Measurements from ENCODE around the gene ADAMTS17.

Gene ADAMTS17

DNA sequence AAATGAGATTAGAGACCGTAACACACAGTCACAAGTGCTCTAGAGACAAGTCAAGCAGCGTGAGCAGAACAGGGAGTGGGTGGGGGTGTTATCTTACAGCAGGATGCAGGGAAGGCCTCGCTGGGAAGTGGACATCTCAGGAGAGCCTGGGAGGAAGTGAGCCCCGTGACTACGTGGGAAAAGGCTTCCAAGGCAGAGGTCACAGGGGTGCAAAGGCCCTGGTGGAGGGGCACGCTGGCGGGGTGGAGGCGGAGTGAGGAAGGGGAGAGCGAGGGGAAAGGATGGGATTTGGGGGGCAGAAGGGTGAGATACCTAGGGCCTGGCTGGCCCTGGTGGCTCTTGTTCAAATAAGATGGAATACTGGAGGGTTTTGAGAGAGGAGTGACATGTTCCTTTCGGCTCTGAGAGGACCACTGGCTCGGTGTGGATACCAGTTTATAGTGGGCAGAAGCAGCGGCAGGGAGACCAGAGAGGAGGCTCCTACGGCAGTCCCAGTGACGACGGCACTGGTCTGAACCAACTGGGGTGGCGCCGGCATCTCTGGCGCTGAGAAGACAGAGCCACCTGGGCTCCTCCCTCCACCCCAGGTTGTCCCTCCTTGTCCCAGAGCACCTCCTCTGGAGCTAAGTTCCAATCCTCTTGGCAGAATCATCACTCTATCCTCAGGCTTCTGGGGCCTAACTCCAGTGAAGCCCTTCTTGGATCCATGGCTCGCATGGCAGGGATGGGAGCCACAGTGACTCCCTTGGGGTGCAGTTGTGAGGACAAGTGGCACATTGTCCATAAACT lies 342.3 kb downstream of the ADAMTS17 start:
- no peak for DNase-seq (ENCODE audit: low read depth, low spot score)

DNA sequence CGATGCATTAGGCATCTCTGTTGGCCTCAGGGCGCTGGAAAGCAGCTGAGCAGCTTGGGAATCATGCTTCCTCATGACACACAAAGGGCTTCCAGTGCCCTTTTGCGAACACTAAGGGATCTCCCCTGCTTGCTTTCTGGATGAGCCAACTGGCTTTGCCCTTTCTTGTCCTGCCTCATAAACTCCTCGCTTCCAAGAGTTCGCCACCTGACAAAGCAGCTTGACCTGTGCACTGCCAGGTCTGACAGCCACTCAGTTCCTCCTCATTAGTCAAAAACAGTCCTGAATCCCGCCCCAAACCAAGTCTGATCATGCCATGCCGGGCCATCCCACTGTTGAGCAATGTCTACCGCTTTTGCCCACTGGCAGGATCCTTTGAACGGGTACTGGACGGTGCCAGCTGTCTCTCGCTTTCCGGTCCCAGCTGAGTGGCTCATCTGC lies 343.1 kb downstream of the ADAMTS17 start:
- DNase-seq (ENCODE audit: low read depth, low spot score) = peak; percentile 27

DNA sequence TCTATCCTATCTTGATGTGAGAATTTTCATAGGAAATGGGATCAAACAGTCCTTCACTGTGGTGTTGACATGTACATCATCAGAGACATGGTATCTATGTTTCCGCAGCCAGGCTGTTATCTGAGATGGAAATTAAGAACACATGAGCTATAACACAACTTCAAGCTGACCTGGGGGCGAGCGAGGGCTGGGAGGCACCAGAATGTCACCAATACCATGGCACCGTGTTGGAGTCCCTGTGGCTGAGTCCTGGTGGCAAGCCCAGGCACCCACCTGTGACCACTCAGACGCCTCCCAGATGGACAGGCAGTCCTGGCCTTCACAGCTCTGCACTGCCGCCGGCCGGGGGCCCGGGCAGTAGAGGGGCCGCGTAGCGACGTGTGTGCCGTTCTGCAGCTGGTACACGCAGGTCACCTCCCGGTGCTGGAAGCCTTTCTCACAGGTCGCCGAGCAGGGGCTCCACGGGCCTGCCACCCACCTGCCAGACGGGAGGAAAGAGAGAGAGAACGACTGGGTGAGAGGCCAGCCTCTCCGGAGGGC lies 344.6 kb downstream of the ADAMTS17 start:
- DNase-seq (ENCODE audit: low read depth, low spot score) = no peak

DNA sequence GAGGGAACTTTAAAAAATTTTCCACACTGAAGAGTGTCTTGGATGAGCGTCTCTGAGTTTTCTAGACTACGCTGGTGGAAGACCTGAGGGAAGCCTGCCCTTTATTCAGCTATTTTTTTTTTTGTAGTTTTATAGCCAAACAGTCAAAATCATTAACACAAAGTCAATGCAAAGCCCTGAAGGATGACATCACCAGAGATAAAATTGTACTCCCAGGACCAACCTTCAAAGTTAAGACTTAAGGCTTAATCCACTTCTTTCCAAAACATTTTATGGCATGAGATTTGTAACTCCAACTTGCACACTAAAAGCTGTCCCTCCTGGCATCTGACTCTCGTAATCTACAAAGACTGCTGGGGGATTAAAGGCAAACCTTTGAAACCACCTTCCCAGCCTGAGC lies 345.1 kb downstream of the ADAMTS17 start:
- DNase-seq (ENCODE audit: low read depth, low spot score) = no peak

DNA sequence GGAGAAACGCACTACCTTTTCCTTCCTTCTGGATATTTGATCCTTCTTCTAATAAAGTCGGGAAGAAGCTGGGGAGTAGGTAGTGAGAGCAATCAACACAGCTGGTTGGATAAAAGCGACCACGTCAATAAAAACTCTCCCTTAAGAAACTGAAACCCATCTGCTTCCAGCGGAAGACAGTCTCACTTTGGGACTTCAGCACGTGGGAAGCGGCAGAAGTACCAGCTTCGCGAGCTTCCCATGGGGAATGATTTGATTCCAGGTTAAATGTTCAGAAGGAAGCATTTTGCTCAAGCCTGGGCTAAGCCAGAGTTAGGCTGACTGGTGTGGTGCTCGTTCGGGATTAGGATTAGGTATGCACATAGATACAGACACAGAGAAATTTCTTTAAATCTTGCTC lies 346.2 kb downstream of the ADAMTS17 start:
- DNase-seq (ENCODE audit: low read depth, low spot score) = no peak

DNA sequence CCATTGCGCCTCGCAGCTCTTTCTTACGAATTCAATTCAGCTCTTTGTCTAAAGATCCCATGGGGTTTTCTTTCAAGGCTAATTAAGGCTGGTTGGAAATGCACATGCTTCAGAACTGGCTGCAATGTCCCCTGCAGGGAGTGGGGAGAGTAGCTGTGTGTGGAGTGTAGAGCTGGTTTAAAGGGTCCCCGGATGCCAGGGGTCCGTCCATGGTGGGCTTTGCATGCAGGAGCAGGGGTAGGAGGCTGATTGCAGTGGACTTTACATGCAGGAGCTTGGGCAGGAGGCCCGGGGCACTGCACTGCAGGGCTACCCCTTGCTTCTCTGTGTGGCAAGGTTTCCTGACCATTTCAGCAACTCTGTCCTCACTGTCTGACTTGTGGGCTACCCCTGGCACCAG lies 346.9 kb downstream of the ADAMTS17 start:
- no peak for DNase-seq (ENCODE audit: low read depth, low spot score)

DNA sequence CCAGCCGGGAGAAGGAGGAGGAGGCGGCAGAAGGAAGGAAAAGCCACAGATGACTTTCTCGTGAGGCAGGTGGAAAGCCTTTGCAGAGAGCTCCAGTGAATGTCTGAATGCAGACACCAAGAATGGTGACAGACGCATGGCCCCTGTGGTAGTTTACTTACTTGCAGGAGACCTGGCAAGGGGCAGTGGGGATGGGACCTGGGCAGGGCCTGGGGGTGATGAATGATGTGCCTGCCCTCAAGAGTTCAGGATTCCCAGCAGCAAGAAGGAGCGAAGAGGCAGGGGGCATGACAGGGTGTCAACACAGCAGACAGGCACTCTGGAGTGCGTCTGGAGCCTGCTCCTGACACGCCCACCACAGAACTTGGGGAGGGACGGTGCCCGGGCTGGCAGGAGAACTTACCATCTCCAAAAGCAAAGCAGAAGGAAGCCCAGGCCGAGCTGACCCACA lies 348.1 kb downstream of the ADAMTS17 start:
- no peak for DNase-seq (ENCODE audit: low read depth, low spot score)

DNA sequence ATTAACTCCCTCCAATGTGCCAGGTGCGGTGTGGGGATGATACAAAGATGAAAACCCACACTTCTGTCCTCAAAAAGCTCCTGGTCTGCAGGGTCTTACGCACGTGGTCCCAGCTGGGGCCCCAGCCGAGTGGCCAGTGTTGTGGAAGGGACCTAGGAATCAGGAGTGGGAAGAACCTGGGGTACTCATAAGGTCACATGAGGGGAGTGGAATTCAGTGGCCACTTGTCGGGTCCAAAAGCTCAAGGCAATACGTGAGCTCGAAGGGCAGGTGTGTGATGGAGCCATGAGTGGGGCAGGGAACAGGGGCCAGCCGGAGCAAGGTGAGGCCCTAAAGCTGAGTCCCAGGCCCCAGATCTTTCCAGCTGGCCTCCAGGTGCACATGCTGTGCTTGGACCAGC lies 348.5 kb downstream of the ADAMTS17 start:
- no peak for DNase-seq (ENCODE audit: low read depth, low spot score)

DNA sequence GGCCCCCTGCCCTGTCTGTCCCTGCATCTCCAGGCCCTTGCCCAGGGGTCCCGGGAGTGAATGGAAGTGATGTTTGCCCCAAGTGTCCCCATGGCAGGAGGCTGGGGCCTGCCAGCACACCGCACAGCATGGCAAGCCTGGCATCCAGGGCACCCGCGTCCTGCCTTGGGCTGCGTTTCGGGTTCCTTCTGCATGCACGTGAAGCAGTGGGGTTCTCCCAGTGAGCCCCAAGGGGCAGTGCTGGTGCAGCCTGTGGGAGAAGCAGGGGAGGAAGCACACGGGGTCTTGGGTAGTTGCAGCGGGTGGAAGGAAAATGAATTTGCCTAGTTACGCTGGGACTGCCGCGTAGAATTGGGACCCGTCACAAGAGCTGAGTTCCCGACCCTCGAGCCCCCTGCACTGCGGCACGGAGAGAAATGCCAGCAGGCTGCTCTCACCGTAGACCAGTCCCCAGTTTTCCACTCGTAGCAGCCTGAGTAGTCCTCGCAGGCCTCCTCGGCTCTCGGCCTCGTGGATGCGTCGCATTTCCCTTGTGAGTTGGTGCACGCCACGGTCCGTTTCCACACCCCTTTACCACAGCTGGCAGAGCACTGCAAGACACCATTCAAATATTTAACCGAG lies 349.1 kb downstream of the ADAMTS17 start:
- no peak for DNase-seq (ENCODE audit: low read depth, low spot score)

DNA sequence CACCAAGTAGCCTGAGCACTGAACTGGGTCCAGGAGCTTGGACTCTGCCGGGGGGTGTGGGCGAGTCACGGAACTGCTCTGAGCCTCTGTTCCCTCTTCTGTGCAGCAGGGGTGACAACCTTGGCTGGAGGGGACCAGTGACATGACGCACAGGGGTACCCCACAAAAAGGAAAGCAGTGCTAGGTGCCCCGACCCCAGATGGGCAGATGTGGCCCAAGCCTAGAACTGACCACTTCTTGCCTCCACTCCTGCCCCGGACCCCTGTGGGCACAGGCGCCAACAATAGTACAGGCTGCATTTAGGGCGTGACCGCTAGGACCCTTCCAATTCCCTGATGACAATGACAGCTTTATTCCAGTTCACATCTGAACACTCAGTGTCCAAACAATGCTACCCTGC lies 352.7 kb downstream of the ADAMTS17 start:
- no peak for DNase-seq (ENCODE audit: low read depth, low spot score)

DNA sequence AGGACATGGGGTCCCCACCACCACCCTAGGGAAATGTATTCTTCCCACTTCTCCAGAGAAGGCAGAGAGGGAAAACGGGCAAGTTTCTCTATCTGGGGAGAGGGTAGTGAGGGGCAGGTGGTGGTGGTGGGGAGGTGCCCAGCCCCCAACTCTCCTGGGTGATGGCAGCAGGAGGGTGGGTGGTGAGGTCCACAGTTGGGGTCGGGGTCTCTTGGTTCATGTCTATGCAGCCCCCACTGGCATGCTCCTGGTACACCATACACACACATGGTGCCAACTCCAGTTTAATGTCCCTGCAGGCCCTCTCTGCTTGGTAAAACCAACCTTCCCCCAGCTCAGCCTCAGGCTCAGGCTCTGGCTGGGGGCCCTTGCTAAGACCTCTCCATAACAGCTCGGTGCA lies 354.1 kb downstream of the ADAMTS17 start:
- no peak for DNase-seq (ENCODE audit: low read depth, low spot score)

DNA sequence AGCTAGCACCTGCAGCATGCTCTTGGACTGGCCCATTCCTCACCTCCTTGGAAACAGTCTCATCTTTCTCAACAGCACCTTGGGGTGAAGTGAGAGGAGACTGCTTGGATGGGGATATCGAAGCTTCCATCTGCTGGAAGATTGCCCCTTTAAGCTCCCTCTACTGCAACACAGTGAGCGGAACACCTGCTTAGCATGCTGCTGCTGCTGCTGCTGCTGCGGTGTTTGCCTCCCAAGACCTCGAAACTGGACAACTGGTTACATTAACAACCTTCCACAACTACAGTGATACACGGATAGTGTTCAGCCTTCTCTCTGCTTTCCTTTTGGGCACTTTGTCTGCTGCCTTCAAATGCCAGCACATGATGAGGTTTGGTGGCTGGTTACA lies 354.7 kb downstream of the ADAMTS17 start:
- DNase-seq (ENCODE audit: low read depth, low spot score) = no peak

DNA sequence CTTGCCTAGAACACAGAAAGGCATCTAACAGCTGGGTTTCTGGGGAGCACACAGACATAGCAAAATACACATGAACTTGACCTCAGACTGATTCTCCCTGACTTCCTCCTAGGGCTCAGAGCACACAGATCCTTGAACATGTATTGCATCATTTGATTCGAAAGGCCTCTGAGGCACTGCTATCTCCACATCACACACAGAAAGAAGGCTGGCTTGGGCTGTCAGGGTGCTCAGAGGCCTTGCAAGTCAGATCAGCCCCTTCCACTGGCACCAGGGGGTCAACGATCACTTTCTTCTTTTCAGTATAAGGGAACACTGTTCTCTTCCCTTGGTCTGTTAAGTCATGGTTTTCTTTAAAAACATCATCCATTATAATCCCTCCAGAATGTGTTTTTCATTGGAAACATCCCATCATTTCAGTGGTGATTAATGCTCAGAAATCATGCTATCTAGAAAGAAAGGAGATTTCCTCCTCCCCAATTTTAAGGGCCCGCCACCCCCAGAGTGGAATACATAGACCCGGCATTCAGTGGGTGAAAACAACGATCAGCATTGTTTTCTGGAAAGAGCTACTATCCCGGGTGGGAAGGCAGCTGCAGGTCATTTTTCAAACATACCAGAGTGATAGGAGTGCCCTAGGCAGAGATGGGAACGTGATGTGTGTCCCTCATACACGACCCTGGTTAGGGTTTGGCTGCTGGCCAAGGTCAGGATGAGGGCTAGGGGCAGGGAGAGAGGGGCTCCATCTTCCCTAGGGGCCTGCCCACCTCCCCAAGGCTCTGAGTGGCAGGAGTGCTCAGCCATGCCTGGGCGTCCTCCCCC lies 355.3 kb downstream of the ADAMTS17 start:
- DNase-seq (ENCODE audit: low read depth, low spot score) = no peak

DNA sequence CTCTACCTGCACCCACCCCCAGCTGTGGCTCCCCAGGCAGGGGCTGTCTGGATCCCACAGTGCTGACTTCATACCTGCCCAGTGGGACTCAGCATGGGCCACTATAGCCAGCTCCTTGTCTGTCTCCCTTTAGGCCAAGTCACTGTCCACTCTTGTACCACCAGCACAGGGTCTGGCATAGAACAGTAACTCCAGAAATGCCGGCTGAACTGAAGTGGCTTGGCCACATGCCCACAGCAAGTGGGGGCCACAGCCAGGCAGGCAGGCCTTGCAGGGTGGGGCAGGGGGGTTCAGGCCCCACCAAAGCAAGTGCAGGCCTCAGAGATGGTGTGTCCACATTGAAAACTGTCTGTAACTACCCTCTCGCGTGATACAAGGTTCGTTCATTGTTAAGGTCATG lies 355.9 kb downstream of the ADAMTS17 start:
- no peak for DNase-seq (ENCODE audit: low read depth, low spot score)

DNA sequence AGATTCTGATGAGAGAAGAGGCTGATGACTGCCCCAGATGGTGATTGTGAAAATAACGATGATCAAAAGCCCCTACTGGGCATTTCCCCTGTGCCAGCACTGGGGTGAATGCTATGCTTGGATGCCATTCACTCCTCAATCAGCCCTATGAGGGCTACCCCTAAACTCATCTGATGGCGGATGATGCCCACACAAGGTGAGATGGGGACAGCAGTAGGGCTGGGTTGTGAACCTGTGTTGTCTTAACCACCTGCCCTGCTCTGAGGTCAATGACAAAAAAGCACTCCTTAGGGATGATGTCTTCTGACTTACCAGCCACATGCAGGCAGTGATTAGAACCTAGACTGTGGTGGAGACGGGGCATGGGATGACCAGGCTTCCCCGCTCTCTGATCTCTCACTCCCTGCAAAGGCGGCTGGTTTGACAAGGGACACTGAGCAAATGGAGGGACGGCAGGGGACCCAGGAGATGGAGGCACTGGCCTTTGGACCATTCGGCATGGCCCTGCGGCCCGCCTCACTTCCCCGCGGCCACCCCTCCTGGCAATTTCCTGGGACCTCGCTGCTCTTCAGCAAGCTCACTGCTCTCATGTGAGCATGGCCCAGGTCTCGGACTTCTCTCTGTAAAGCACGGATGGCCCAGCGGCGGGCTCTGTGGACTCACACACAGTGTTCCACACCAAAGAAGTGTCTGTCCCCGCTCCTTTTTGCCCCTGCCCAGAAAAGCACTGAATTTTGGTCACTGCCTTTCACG lies 357.1 kb downstream of the ADAMTS17 start:
- no peak for DNase-seq (ENCODE audit: low read depth, low spot score)

DNA sequence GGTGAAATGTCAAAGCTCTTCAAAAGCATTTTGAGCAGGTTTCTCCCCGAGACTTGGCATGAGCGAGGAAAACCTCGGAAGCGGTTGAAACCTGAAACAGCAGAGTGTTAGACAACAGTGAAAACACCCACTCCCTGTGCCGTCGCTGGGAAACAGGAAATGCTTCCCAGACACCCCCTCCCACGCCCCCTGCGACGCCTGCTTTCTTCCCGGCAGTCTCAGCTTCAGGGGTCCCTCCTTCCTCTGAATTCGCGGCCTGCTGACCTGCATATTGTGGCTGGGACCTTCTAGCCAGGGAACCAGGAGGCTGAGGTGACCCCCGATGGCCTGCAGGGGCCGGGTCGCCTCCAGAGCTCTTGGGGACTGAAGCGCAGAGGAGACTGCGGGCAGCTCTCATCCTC lies 357.9 kb downstream of the ADAMTS17 start:
- DNase-seq (ENCODE audit: low read depth, low spot score) = no peak

DNA sequence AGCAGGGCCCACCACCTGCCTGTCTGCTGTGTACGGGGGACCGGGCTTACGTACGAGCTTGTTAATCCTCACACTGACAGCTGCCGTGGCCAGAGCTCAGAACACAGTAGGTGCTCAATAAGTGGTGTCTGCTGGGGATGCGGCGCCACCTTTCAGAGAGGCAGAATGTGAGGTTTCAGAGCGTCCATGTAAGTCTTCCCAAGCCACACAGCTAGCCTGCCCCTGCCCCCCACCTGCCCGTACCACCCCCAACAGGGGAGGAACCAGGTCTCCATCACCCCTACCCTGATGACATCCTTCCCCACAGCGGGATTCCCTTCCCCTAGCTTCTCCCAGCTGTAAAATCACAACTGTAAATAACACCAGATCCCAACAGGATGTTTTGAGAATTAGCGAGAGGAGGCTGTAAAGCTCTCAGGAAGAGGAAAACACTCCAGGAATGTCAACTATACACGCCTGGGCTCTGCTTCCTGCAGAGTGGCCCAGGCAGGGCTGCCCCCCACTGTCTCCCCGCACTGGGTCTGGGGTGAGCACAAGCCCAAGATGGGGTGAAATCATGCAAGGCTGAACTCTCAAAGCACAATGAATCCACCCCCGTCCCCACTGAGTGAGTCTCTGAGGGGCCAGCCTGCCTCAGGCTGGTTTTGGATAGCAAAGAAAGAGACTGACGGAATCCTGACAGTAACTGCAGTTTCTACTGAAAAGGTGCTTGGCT lies 358.4 kb downstream of the ADAMTS17 start:
- DNase-seq (ENCODE audit: low read depth, low spot score) = peak; percentile 57

DNA sequence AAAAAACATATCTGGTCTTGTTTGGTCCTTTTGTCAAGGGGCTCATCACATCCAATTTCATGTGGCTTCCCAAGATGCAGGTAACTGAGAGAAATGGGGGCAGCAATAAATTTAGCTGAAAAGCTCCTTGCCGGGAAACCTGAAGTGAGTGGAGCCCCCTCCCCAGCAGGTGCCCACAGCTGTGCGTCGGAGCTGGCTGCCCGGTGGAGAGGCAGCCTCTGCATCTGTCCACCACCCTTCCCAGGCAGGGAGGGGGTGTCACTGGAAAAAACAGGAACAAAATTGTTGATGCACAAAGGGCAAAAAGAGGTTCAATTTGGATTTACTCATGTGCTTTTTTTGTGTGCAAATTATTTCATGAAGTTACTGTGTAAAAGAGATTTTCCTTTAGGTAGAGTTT lies 359.1 kb downstream of the ADAMTS17 start:
- DNase-seq (ENCODE audit: low read depth, low spot score) = no peak

DNA sequence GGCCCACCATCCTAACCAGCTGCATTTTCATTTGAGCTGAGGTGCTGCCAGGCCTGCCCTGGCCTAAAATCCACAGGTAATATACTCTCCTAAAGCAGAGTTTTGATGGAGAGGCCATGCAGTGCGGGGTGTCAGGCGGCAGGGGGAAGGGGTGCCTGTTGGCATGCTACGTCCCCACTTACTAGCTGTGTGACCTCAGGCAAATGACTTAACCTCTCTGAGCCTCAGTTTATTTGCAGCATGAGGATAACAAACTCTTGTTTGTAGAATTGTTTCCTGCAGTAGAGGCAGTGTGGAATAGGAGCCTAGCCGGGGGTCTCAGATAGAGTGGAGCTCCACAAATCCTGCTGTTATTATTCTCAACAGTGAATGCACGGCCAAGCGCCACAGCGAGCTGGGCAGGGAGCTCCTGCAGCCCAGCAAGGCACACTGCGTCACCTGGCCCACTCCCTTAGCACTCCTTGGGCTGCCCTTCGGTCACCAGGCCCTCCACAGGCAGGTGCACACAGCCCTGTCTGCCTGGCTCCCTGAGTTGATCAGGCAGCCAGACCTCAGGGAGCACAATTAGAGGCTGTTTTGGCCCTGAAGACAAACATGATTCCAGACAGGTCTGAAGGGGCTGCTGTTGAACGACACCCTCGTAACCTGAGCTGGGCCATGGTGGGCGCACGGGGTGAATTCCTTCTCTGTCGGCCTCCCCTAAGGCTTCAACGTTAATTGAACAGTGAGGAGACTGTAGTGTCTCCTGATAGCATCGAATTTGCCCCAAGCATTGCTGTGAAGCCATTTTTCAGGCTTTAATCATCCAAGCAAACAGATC lies 359.7 kb downstream of the ADAMTS17 start:
- no peak for DNase-seq (ENCODE audit: low read depth, low spot score)

DNA sequence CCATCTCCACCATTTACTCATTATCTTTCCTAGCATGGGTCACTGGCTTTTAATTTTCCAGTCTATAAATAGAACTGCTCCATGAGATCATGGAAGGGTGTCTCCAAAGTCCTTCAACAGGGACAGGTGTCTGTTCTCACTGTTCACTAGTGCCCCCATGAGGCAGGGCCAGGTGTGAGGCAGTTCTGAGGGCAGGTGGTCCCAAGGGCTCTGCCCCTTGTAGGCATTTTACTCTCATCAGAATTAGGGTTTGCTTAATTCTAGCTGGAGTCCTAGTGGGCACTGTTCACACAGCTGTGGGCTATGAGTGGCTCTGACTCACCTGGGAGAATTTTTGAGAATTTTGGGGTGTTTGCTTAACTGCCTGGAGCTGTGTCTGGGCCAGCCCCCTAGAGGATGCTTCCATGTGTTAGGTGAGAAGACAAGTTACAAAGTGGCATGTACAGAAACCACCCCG lies 360.6 kb downstream of the ADAMTS17 start:
- DNase-seq (ENCODE audit: low read depth, low spot score) = peak; percentile 20
